ENCODE results near the gene URGCP.
"Not testable (repeated sequence)": the region's sequence is repeated elsewhere in the genome, so short reads cannot be mapped to it uniquely, and the experiment has no call there.

The URGCP gene

GRCh38 chr7:43872406-43873110 lies 33.8 kb downstream of the URGCP start:
- no peak for DNase-seq

GRCh38 chr7:43871064-43871463 lies 35.3 kb downstream of the URGCP start:
- DNase-seq: no peak

DNA sequence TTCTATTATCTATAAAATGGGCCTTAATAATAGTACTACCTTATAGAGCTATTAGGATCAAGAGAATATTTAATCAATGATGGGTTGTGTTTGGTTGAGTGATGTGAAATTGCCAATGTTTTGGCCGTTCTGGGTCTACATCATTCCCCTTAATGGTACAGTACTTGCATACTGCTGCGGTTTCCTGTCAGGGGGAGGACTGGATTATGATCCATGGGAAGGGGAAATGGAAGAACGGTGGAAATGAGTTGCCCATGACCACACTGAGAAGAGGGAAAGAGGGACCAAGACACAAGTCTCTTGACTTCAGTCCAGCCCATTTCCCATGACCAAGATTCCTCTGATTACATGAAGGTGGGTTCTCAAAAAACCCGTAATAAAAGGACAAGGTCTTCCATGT lies 36.1 kb downstream of the URGCP start:
- DNase-seq: no peak

DNA sequence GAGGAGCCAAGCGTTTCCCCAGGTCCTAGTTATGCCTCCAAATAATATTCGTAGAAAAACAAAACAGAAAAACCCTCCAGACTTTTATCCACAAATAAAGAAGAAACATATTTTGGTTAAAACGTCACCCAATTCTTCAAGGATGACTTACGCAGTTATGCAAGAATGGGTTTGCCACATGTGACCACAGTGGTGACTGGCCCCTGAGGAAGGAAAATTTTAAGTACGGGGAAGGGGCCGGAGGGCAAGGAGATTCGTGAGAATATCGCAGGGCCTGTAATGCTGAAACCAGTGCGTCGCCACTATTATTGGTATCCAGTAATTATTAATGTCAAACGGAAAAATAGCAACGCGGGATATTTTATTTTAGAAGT lies 36.5 kb downstream of the URGCP start:
- DNase-seq: peak; percentile 43

DNA sequence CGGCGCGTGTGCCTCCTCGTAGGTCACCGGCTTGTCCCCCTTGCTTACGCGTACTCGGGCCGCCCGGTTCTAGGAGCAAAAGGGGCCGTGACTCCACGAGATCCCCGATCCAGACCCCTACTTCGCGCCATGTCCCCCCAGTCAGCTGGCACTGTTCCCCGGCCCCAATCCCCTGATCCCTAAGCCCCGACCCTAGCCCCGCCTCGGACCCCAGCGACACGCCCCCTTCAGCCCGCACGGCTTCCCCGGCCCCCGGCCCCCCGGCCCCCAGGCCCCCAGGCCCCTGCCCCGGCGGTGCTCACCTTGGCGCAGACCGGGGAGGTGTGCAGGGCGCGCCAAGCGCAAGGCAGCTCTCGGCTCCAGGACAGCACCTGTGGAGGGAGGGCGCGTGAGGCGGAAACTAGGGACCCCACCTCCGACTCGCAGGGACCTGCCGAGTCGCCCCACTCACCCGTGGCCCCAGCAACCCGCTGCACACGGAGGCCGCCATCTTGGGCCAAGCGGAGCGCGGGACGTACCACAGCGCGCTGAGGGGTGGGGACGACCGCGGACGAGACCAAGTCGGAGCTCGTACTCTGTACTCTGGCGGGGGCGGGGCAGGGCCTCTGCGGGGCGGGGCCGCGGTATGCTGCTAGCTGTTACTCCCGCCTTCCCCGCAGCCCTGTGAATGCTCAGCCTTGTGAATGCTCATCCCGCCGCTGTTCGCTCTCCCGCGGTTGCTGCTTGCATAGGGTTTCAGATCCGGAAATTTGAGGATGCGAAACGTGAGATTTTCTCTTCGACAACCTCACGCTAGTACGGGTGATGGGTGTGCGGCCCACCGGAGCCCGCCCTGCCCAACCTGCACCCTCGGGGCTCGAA lies 37.2 kb downstream of the URGCP start, which contains the start of gene MRPS24:
MRPS24 (minus strand) TSS at position 512 of the 861 bp plus-strand sequence; CDS start at position 490, 22 bp downstream.
- peak; percentile 97 for DNase-seq

DNA sequence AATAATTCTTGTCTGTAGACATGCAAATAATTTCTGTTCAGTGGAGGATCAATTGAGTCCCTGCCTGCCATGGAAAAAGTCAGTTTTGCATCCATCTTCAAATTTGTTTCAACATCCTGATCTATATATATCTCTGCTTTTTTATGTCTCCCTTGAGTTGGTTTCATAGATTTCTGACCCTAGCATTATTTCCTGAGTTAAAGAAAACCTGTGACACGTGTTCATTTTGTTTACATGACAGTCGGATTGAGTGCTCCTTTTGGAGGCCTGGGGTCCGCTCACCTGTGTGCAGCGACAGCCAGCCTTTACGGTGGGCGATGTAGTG lies 37.8 kb downstream of the URGCP start:
- no peak for DNase-seq

DNA sequence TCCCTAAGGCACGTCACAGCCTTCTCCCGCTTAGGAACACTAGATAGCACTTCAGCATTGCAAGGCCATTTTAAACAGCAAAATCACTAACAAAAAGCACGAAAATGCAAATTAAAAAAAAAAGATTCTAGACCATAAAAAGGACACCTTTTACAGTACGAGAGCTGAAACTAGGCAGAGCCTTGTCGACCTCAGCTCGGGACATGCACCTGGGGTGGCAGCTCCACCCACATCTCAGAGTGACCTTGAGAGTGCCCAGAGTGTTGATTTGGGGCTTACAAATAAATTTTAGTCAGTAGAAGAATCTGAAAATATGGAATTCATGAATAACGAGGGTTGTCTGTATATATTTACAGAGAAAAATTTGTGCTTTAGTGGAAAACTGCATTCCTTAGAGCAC lies 38.2 kb downstream of the URGCP start:
- no peak for DNase-seq

DNA sequence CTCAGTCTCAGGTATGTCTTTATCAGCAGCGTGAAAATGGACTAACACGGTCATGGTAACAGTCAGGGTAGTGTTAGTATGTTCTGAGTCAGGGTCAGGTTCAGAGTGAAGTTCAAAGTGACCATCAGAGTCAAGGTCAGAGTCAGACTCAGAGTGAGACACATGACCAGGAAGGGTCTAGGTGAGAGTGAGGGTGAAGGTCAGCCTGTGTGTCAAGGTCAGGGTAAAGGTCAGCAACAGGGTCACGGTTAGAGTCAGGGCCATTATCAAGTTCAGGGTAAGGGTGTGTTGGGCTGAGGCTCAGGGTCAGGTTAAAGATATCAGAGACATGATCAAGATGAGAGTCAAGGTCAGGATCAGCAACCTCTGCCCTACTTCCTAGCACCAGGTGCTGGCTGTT lies 41.1 kb downstream of the URGCP start:
- no peak for DNase-seq

DNA sequence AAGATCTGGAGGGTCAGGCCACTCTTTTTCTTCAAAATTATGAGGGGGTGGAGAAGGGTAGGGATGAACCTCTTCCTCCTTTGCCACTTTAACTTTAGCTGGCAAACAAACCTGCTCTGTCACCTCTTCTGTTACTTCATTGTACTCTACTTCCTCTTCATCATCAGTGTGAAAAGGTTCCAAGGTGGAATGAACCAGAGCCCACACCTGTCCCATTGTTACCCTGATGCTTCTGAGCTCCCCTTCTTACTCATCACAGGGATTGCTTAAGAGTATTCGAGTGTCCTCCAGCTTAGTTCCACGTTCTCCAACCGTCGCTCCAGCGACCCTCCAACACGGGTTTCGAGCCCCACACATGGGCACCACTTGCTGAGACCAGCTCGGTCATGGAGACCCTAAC lies 42.3 kb downstream of the URGCP start:
- DNase-seq: no peak

DNA sequence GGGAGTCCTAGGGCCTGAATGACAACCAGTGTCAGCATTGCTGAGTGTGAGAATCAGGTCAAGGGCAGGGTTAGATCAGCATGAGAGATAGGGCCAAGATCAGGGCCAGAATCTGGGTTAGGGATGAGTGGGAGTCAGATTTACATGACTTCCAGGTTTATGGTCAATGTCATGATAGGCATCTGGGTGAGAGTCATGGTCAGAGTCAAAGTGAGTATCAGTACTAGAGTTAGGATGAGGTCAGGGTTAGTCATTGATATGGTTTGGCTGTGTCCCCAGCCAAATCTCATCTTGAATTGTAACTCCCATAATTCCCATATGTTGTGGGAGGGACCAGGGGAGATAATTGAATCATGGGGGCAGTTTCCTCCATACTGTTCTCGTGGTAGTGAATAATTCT lies 49.4 kb downstream of the URGCP start:
- no peak for DNase-seq

DNA sequence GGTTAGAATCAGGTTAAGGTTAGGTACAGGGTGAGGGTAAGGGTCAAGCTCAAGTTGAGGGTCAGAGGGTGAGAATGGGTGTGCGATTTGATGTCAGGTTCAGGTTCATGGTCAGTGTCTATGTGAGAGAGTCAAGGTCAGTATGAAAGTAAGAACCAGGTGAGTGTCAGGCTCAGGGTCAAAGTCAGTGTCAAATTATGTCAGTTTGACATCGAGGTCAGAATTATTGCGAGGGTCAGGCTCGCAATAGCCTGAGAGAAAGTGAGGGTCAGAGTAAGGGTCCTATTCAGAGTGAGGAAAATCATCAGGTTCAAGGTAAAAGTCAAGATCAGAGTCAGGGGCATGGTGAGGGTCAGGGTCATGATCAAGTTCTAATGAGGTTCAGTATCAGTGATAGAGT lies 50.1 kb downstream of the URGCP start:
- no peak for DNase-seq

GRCh38 chr7:43855176-43855575 lies 51.2 kb downstream of the URGCP start:
- no peak for DNase-seq

DNA sequence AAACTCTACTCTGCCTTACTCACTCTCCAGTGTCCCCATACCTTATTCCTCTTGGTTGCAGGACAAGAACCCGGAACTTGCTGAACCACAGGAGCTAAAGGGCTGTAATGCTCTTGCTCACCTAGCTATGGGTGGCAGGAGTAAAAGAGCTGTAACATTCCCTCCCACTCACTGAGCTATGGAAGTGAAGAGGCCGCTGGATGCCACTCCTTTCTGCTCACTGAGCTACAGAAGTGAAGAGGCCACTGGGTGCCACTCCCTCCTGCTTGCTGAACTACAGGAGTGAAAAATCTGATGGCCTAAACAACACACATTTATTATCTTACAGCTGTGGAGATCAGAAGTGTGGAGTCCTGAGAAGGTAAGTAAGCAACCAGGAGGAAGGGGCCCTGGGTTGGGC lies 54.6 kb downstream of the URGCP start:
- no peak for DNase-seq

DNA sequence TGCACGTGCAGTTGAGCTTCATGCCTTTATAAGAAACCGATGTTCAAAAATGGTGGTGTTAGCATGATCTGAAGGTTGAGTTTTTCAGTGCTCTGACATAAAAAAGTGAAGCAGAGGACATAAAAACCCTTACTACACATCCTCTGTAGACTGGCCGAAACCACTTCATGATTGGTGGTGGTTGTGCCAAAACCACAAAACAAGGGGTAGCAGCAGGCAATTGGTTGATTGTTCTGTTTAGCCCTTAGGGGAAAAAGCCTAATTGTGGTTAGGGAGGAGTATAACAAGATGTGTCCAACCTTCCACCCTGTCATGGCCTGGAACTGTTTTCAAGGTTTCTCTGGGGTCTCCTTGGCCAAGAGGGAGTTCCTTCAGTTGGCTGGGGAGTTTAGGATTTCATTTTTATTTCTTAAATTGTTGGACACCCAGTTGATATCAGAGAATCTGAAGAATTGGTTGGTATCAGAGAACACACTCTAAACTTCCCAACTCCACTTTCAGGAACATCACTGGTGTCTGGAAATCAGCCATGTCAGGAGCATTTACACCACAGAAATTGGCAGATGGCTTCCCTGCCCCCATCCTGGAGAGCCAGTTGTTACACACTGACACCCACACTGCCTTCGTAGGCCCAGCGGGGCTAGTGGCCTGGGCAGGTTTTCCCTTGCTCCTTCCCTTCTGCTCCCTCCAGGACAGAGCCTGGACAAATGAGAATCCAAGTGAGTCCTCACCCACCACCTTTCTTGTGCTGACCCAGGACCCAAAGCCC lies 55.9 kb downstream of the URGCP start:
- no peak for DNase-seq

- DNase-seq: no peak
Observed at GRCh38 chr7:43849047-43849446, 57.3 kb downstream of the URGCP start.

DNA sequence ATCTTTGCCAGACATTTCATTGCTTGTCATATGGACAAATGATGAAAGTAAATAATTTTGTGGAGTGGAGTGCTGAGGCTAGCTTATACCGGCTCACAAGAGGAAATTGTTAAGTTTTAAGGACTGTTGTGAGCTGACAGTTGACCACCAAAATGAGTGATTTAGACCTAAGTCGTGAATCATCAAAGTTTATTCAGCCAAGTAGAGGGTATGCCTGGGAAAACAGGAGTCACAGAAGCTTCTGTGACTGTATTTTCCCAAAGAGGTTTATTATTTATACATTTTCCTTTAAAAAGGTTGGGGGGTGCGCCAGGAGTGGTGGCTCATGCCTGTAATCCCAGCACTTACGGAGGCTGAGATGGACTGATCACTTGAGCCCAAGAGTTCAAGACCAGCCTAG lies 58.9 kb downstream of the URGCP start:
- no peak for DNase-seq

DNA sequence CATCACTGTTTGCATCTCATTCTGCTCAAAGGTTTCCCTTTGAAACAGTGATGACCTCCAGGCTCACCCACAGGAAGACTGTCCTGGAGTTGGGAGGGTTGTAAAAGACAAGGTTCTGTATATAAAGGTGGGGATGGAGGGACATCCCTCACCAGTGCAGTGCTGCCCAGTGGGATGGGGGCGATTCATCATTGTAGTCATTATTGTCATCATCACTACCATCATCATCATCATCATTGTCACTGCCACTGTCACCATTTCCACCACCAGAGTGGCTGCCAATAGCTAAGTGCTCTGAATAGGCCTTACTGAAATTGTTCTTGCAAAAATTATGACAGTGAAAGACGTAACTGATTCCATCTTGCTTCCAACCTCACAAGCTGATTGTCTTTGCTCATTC lies 61.7 kb downstream of the URGCP start:
- no peak for DNase-seq

DNA sequence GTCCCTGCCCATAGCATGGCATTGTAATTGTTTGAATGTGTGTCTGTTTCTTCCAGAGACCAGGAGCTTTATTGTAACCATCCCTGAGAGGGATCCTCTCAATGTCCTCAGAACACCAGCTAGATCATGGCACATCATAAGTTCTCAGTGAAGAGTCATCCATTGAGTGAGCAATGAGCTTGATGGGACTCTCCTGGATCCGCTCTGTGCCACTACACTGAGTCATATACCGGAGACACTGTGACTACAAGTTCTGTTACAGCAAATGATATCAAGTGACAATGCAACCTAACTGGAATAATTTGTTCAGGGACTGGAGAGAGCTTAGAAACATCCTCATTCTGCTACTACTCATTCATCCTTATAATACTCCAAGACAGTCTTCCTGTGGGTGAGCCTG lies 62.1 kb downstream of the URGCP start:
- no peak for DNase-seq

- no peak for DNase-seq
Observed at GRCh38 chr7:43843296-43843695, 63.1 kb downstream of the URGCP start.

DNA sequence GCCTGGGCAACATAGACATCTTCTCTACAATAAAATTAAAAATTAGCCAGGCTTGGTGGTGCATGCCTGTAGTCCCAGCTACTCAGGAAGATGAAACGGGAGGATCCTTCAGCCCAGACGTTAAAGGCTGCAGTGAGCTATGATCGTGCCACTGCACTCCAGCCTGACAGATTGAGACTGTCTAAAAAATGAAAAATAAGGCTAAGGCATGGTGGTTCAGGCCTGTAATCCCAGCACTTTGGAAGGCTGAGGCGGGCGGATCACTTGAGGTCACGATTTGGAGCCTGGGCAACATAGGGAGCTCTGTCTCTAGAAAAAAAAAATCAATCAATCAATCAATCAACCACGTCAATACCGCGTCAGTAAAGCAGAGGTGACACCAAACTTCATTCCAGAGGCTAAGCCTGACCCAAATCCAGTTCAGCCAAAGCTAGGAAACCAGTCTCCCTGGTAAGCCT lies 68.2 kb downstream of the URGCP start:
- no peak for DNase-seq

GRCh38 chr7:43834463-43835251 lies 71.7 kb downstream of the URGCP start:
- DNase-seq: peak; percentile 53

DNA sequence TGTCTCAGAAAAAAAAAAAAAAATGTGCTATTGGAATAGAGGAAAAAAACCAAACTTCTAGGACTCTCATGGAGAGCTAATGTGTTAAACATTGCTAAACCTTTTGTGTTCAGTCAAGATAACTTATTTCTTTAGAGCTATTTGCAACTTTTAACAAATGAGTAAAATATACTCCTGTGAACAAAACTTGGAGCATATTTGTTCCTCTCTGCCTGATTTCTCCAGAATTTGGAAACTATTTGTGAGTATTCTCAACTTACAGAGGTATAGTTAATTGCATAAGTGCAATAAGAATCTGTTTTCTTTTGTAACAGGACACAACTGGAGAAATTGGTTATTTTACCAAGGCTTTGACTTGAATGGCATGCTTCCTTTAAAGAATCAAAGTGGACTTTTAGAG lies 75.5 kb downstream of the URGCP start:
- not testable (repeated sequence) for DNase-seq
